SK-N-SH (cell line): ENCODE data around the gene RNF8. TPM values are rescaled to one million over a fixed set of nuclear protein-coding genes. Genes with fewer than 3 reads are reported as not detected.

ENCODE experiments used
- CTCF ChIA-PET: fragments of 300-600, 350-600 bp; formaldehyde crosslinking; extraction: SDS; loops from one replicate; lab custom pipeline; 2021; lab: Yijun Ruan, JAX
- POLR2A ChIA-PET: fragments of 350-600 bp; sonication (Branson Sonifier 250); formaldehyde crosslinking; extraction: SDS; loops from one replicate; lab custom pipeline; 2020; ENCODE audit warnings: antibody characterized with exemption, inconsistent platforms; lab: Yijun Ruan, JAX
- DNase-seq: peaks from one replicate; pipeline ENCODE4 v3.0.0; 2012
- H2AFZ ChIP-seq: fragments of 200-600 bp; sonication (generic); 2 replicates; pipeline ENCODE4 v1.8.1; 2016; ENCODE audit warnings: antibody characterized with exemption, mild to moderate bottlenecking, low read depth
- H3F3A ChIP-seq: fragments of 200-600 bp; sonication (generic); replicated peaks from 2 replicates; pipeline ENCODE3; 2016; ENCODE audit warnings: antibody characterized with exemption, mild to moderate bottlenecking; ENCODE audit not compliant: insufficient read depth
- H3K27ac ChIP-seq, 2 experiments: fragments of 200-500 bp in 1 of 2; fragments of 200-600 bp in 1 of 2; sonication (Bioruptor generic) in 1 of 2; sonication (generic), shearing (Covaris generic) in 1 of 2; 2 replicates each; pipeline versions ENCODE4 v1.5.1 to v1.6.1; 2014 to 2016; ENCODE audit warnings: low read depth in 2 of 2, inconsistent platforms in 1 of 2, low read length in 1 of 2, mild to moderate bottlenecking in 1 of 2, mixed read lengths in 1 of 2
- H3K27me3 ChIP-seq: fragments of 200-600 bp; sonication (generic), shearing (Covaris generic); 2 replicates; pipeline ENCODE4 v1.6.1; 2016; ENCODE audit warnings: mixed run types; ENCODE audit not compliant: insufficient read depth
- H3K36me3 ChIP-seq, 2 experiments: fragments of 200-500 bp in 1 of 2; fragments of 200-600 bp in 1 of 2; sonication (Bioruptor generic) in 1 of 2; sonication (generic) in 1 of 2; replicated peaks in 1 of 2; 2 replicates each; pipeline versions ENCODE3 to v1.5.1; 2014 to 2016; ENCODE audit warnings: low read length in 1 of 2, mild to moderate bottlenecking in 1 of 2; ENCODE audit not compliant: insufficient read depth in 2 of 2, control insufficient read depth in 1 of 2
- H3K4me1 ChIP-seq, 2 experiments: fragments of 200-500 bp in 1 of 2; fragments of 200-600 bp in 1 of 2; sonication (Bioruptor generic) in 1 of 2; sonication (generic), shearing (Covaris generic) in 1 of 2; 2 replicates each; pipeline versions ENCODE4 v1.5.1 to v1.6.1; 2014 to 2016; ENCODE audit warnings: low read depth in 1 of 2, low read length in 1 of 2, mixed run types in 1 of 2; ENCODE audit not compliant: insufficient read depth in 2 of 2, control insufficient read depth in 1 of 2
- H3K4me2 ChIP-seq: fragments of 200-600 bp; sonication (generic), shearing (Covaris generic); 2 replicates; pipeline ENCODE4 v1.6.1; 2017; ENCODE audit warnings: mixed run types
- H3K4me3 ChIP-seq, 2 experiments: fragments of 200-500 bp in 1 of 2; fragments of 200-600 bp in 1 of 2; sonication (Bioruptor generic) in 1 of 2; sonication (generic), shearing (Covaris generic) in 1 of 2; 2 replicates each; pipeline versions ENCODE4 v1.5.1 to v1.8.1; 2014 to 2016; ENCODE audit warnings: low read depth in 2 of 2, inconsistent platforms in 1 of 2, low read length in 1 of 2, mild to moderate bottlenecking in 1 of 2, mixed read lengths in 1 of 2, moderate library complexity in 1 of 2
- H3K79me2 ChIP-seq: fragments of 200-600 bp; sonication (generic); 2 replicates; pipeline ENCODE4 v1.8.1; 2017; ENCODE audit warnings: mild to moderate bottlenecking; ENCODE audit not compliant: insufficient read depth
- H3K9ac ChIP-seq: fragments of 200-600 bp; sonication (generic); 2 replicates; pipeline ENCODE4 v1.6.1; 2017; ENCODE audit warnings: mixed run types
- H3K9me2 ChIP-seq: fragments of 200-600 bp; sonication (generic); 2 replicates; pipeline ENCODE4 v1.6.1; 2017; ENCODE audit warnings: mixed run types
- H3K9me3 ChIP-seq: fragments of 200-600 bp; sonication (generic); 2 replicates; pipeline ENCODE4 v1.6.1; 2017; ENCODE audit warnings: mixed run types, mild to moderate bottlenecking, moderate library complexity
- H4K20me1 ChIP-seq: fragments of 200-600 bp; sonication (generic); 2 replicates; pipeline ENCODE4 v1.6.1; 2017; ENCODE audit warnings: mild to moderate bottlenecking, mixed run types; ENCODE audit not compliant: insufficient read depth
- JUND ChIP-seq: IDR thresholded peaks from 2 replicates; pipeline ENCODE4 v1.4.0; 2012
- MXI1 ChIP-seq: IDR thresholded peaks from 2 replicates; pipeline ENCODE4 v1.6.1; 2012; ENCODE audit warnings: mild to moderate bottlenecking, low read depth, low read length, improper control_type of control experiment
- NRF1 ChIP-seq: IDR thresholded peaks from 2 replicates; pipeline ENCODE4 v1.6.1; 2012; ENCODE audit warnings: low read depth, mild to moderate bottlenecking, low read length
- POLR2AphosphoS5 ChIP-seq: IDR thresholded peaks from 2 replicates; pipeline ENCODE4 v1.6.1; 2012; ENCODE audit warnings: low read depth, low read length
- RAD21 ChIP-seq: IDR thresholded peaks from 2 replicates; pipeline ENCODE4 v1.6.1; 2012; ENCODE audit warnings: mild to moderate bottlenecking, low read length
- RCOR1 ChIP-seq: fragments of 150-350 bp; IDR thresholded peaks from 2 replicates; pipeline ENCODE4 v1.6.1; 2017; ENCODE audit warnings: antibody characterized with exemption, low read length
- RFX5 ChIP-seq: IDR thresholded peaks from 2 replicates; pipeline ENCODE4 v1.6.1; 2012; ENCODE audit warnings: mild to moderate bottlenecking, improper control_type of control experiment, low read length
- RXRA ChIP-seq: IDR thresholded peaks from 2 replicates; pipeline ENCODE4 v1.4.0; 2012; ENCODE audit warnings: low read depth, mild to moderate bottlenecking, borderline replicate concordance
- SMC3 ChIP-seq: IDR thresholded peaks from 2 replicates; pipeline ENCODE4 v1.6.1; 2012; ENCODE audit warnings: low read depth, low read length, improper control_type of control experiment
- TEAD4 ChIP-seq: IDR thresholded peaks from 2 replicates; pipeline ENCODE4 v1.4.0; 2012; ENCODE audit warnings: mild to moderate bottlenecking, borderline replicate concordance; ENCODE audit not compliant: insufficient read depth
- YY1 ChIP-seq: IDR thresholded peaks from 2 replicates; pipeline ENCODE4 v1.4.0; 2012; ENCODE audit warnings: low read depth, mild to moderate bottlenecking
- WGBS: methylation state at CpG from one replicate; pipeline ENCODE4 v1.1.6; 2017; ENCODE audit warnings: low lambda C conversion rate; 5-methylcytosine and 5-hydroxymethylcytosine counted together
- polyA plus RNA-seq, 3 experiments: library from polyadenylated mRNA; depleted of rRNA; stranded (reverse); fragments of >200 nt; gene quantifications; 2 replicates each; pipeline ENCODE4 v1.2.3, GENCODE V29; 2012
- TF ChIP-seq, protein P1 (sequence below): IDR thresholded peaks from 2 replicates; pipeline ENCODE4 v1.4.0; 2012; ENCODE audit warnings: low read depth, borderline replicate concordance
- TF ChIP-seq, protein P2 (sequence below): fragments of 200-600 bp; sonication (generic); IDR thresholded peaks from 2 replicates; pipeline ENCODE4 v1.6.1; 2017; ENCODE audit warnings: antibody characterized with exemption, mild to moderate bottlenecking, moderate library complexity
- TF ChIP-seq, protein P3 (sequence below): IDR thresholded peaks from 2 replicates; pipeline ENCODE4; 2012
- TF ChIP-seq, protein P4 (sequence below): IDR thresholded peaks from 2 replicates; pipeline ENCODE4 v1.4.0; 2012; ENCODE audit warnings: low read depth

RNF8 gene
- polyA plus RNA-seq, 1 of the 3 experiments (the other 2 are of a cell fraction): 21.7 TPM

DNA sequence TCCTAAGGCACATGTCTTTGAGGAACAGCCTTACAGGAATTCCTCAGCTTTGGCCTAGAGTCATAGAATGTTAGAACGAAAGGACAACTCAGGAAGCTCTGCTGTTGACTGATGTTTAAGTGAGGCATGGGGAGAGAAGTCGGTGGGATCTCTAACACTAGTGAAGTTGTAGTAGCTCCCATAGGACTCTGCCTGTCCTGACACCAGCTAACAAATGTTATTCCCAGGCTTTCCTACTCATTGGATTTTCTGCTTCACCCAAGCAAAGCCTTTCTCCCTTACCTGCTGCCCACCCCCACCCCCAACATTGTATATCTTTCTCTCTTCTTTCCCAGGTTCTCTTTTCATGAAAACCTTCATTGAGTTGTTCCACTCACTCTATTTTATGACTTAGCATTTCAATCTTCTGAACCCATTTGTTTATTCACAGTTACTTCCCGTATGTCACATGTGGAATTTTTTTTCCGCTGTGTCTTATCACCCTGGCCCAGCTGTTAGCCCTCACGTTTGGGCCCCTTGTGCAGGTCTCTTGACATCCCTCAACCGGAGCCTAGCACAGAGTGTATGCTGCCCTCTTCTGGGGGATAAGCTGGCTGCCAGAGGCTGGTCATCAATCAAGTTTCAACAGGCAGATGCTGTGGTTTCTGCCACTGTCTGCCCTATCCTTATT is 39.2 kb upstream of the RNF8 start:
- Histone ChIP-seq H4K20me1 (no peaks in the 10 kb centered on the region), H3K9me2 (no peaks in the 10 kb centered on the region), H3K9me3 (no peaks in the 10 kb centered on the region), H3K4me2 (no peak overlapping the region), H3K9ac (no peak overlapping the region), H3K27ac (no peak overlapping the region), H3K79me2 (no peaks in the 10 kb centered on the region), H3K27me3 (no peaks in the 10 kb centered on the region), H3F3A (peaks cover 19% of the 10 kb centered on the region), H2AFZ (no peak overlapping the region), H3K36me3 (peaks cover 32 to 42% of the 10 kb centered on the region in 2 experiments), H3K4me3 (no peak overlapping the region), H3K4me1 (peaks cover 11 to 12% of the 10 kb centered on the region in 2 experiments; a peak in 3 of 4 replicates)
- WGBS: 75% methylated on average over 6 of the region's 6 CpGs
- CTCF ChIA-PET: interaction anchor here (1.1 to 5.9 kb wide), 5 partner anchors 11 to 297 kb away, joined by 3 to 43 read pairs (median 5); no protein-coding TSS in a partner anchor
- TF ChIP-seq, protein P1, sequence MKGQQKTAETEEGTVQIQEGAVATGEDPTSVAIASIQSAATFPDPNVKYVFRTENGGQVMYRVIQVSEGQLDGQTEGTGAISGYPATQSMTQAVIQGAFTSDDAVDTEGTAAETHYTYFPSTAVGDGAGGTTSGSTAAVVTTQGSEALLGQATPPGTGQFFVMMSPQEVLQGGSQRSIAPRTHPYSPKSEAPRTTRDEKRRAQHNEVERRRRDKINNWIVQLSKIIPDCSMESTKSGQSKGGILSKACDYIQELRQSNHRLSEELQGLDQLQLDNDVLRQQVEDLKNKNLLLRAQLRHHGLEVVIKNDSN: no peak
- TF ChIP-seq, protein P2, sequence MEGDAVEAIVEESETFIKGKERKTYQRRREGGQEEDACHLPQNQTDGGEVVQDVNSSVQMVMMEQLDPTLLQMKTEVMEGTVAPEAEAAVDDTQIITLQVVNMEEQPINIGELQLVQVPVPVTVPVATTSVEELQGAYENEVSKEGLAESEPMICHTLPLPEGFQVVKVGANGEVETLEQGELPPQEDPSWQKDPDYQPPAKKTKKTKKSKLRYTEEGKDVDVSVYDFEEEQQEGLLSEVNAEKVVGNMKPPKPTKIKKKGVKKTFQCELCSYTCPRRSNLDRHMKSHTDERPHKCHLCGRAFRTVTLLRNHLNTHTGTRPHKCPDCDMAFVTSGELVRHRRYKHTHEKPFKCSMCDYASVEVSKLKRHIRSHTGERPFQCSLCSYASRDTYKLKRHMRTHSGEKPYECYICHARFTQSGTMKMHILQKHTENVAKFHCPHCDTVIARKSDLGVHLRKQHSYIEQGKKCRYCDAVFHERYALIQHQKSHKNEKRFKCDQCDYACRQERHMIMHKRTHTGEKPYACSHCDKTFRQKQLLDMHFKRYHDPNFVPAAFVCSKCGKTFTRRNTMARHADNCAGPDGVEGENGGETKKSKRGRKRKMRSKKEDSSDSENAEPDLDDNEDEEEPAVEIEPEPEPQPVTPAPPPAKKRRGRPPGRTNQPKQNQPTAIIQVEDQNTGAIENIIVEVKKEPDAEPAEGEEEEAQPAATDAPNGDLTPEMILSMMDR: peak; percentile 58
- TF ChIP-seq, protein P3, sequence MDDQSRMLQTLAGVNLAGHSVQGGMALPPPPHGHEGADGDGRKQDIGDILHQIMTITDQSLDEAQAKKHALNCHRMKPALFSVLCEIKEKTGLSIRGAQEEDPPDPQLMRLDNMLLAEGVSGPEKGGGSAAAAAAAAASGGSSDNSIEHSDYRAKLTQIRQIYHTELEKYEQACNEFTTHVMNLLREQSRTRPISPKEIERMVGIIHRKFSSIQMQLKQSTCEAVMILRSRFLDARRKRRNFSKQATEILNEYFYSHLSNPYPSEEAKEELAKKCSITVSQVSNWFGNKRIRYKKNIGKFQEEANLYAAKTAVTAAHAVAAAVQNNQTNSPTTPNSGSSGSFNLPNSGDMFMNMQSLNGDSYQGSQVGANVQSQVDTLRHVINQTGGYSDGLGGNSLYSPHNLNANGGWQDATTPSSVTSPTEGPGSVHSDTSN: peak; percentile 87
- TF ChIP-seq SMC3 (0 out of 2 replicates have a peak, but pooled peaks have one; percentile 10), RAD21 (peak; percentile 50)
- DNase-seq: peak; percentile 29
- POLR2A ChIA-PET: no interaction called here

DNA sequence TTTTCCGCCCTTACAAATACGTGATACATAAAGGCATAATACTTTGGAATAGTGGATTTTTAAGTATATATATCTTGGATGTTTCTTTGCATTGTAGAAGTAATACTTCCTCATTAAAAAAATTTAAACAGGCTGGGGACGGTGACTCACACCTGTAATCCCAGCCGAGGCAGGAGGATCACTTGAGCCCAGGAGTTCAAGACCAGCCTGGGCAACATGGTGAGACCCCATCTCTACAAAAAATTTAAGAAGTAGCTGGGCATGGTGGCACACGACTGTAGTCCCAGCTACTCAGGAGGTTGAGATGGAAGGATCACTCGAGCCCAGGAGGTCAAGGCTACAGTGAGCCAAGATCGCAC is 38.6 kb upstream of the RNF8 start:
- Histone ChIP-seq H3F3A (peaks cover 19% of the 10 kb centered on the region), H3K27ac (no peak overlapping the region), H3K79me2 (no peaks in the 10 kb centered on the region), H3K36me3 (peaks cover 32 to 44% of the 10 kb centered on the region in 2 experiments), H3K4me1 (peaks cover 11 to 16% of the 10 kb centered on the region in 2 experiments; a peak in 3 of 4 replicates), H3K4me2 (no peak overlapping the region), H3K27me3 (no peaks in the 10 kb centered on the region), H3K4me3 (no peak overlapping the region), H3K9ac (no peak overlapping the region), H4K20me1 (no peaks in the 10 kb centered on the region), H3K9me3 (no peaks in the 10 kb centered on the region)
- no peak for DNase-seq
- CTCF ChIA-PET: interaction anchor here (1.1 to 5.9 kb wide), 5 partner anchors 10 to 297 kb away, joined by 3 to 43 read pairs (median 5); no protein-coding TSS in a partner anchor
- WGBS: 93% methylated on average over 7 of the region's 7 CpGs
- TF ChIP-seq NRF1: no peak
- no peak for TF ChIP-seq MXI1
- no peak for TF ChIP-seq YY1
- no peak for TF ChIP-seq POLR2AphosphoS5
- no peak for TF ChIP-seq RXRA
- no peak for TF ChIP-seq SMC3
- TF ChIP-seq, protein P3: no peak
- no peak for TF ChIP-seq JUND
- TF ChIP-seq RCOR1: no peak
- TF ChIP-seq RFX5: no peak
- no peak for TF ChIP-seq TEAD4
- TF ChIP-seq, protein P4, sequence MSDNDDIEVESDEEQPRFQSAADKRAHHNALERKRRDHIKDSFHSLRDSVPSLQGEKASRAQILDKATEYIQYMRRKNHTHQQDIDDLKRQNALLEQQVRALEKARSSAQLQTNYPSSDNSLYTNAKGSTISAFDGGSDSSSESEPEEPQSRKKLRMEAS: no peak
- TF ChIP-seq, all 33 proteins: peak for 0
- H3K9me2 ChIP-seq: no peaks in the 10 kb centered on the region
- POLR2A ChIA-PET: no interaction called here
- H2AFZ ChIP-seq: no peak overlapping the region
